D721Med (cell line): ENCODE results near the gene OBSL1.

Experiments used
- DNase-seq: peaks from one replicate; pipeline ENCODE4 v3.0.0; 2011; ENCODE audit warnings: low spot score; ENCODE audit not compliant: insufficient read length
- FAIRE-seq: peaks from 2 replicates; lab custom pipeline; 2011; peaks lifted over from hg19 to GRCh38; lab: Jason Lieb, UNC
- TF ChIP-seq, protein P1 (sequence below): IDR thresholded peaks from 2 replicates; pipeline ENCODE4 v1.5.1; 2012; ENCODE audit warnings: mild to moderate bottlenecking, control low read depth; ENCODE audit not compliant: insufficient read depth; ENCODE audit errors: missing control alignments

OBSL1 gene

DNA sequence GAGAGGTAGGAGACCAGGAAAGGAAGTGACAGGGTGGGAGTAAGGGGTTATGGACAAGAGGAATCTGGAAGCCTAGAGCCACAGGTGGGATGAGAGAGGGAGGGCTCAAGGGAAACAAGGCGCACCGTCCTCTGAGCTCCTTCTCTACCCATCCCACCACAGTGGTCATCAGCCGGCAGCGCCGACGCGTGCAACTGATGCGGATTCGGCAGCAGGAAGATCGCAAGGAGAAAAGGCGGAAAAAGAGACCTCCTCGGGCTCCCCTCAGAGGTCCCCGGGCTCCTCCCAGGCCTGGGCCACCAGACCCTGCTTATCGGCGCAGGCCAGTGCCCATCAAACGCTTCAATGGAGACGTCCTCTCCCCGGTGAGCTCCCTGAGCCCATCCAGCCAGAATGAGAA is 22.3 kb downstream of the OBSL1 start:
- no peak for DNase-seq
- FAIRE-seq = no peak
- TF ChIP-seq, protein P1, sequence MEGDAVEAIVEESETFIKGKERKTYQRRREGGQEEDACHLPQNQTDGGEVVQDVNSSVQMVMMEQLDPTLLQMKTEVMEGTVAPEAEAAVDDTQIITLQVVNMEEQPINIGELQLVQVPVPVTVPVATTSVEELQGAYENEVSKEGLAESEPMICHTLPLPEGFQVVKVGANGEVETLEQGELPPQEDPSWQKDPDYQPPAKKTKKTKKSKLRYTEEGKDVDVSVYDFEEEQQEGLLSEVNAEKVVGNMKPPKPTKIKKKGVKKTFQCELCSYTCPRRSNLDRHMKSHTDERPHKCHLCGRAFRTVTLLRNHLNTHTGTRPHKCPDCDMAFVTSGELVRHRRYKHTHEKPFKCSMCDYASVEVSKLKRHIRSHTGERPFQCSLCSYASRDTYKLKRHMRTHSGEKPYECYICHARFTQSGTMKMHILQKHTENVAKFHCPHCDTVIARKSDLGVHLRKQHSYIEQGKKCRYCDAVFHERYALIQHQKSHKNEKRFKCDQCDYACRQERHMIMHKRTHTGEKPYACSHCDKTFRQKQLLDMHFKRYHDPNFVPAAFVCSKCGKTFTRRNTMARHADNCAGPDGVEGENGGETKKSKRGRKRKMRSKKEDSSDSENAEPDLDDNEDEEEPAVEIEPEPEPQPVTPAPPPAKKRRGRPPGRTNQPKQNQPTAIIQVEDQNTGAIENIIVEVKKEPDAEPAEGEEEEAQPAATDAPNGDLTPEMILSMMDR = no peak

DNA sequence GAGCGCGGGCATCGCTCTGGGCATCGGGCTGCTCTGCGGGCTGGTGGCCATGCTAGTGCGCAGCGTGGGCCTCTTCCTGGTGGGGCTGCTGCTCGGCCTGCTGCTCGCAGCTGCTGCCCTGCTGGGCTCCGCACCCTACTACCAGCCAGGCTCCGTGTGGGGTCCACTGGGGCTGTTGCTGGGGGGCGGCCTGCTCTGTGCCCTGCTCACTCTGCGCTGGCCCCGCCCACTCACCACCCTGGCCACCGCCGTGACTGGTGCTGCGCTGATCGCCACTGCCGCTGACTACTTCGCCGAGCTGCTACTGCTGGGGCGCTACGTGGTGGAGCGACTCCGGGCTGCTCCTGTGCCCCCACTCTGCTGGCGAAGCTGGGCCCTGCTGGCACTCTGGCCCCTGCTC is 23.7 kb downstream of the OBSL1 start:
- TF ChIP-seq, protein P1 = no peak
- DNase-seq (no peak), FAIRE-seq (no peak)

DNA sequence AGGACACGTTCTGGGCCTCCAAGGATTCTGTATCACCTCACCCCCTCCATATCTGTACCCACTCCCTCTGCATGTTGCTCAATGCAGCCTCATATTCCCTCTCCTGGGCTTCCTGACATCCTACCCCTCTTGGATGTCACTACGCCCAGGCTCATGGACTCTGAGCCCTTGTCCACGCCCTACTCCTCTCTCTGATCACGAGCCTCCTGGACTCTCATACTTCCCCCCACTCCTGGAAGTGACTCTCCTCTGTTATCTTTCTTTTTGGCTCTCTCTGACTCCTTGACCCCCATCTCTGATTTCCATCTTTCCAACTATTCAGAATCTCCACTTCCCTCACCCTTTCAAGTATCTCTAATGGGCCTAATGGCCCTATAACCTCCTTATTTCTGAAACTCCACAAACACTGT is 25.4 kb downstream of the OBSL1 start:
- DNase-seq = no peak
- FAIRE-seq = no peak
- TF ChIP-seq, protein P1 = no peak

DNA sequence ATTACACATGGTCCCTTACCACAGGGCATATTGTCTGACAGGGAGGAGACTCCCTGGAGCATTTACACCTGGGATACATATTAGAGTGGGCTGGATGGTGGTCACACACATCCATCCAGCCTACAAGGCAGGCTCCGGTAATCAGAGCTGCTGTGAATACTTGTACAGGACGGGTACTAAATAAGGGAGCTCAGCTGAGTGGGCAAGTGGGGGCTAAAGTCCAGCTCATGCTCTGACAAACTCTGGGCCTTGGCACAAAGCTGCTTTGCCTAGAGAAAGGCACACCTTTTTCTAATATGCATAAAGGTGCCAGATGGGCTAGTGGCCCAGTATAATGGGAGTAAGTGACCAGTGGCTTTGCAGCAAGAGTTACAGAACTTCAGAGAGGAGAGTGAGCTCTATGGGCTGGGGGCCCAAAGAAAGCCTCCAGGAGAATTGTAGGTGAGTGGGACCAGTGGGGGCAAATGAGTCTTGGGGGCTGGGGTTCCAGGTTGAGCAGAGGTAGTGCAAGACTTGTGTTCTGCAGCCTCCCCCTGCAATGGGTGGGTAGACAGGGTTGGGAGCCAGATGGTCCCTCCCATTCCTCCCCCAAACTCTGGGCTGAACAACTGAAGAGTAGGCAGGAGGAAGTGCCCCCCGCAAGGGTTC is 25.9 kb downstream of the OBSL1 start:
- FAIRE-seq (no peak), DNase-seq (no peak)
- TF ChIP-seq, protein P1 = no peak

DNA sequence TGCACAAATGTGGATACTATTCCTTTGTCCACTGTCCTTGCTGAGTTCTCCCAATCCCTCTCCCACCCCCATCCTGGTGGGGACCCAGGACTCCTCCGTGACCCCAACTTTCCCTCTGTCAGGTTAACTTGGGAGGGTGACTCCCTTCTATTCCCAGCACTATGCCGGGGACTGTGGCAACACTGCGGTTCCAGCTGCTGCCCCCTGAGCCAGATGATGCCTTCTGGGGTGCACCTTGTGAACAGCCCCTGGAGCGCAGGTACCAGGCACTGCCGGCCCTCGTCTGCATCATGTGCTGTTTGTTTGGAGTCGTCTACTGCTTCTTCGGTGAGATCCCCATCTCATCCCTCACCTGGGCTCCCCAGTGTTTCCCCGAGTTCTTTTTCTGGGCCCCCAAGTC is 26.8 kb downstream of the OBSL1 start:
- FAIRE-seq = no peak
- TF ChIP-seq, protein P1 = no peak
- no peak for DNase-seq

DNA sequence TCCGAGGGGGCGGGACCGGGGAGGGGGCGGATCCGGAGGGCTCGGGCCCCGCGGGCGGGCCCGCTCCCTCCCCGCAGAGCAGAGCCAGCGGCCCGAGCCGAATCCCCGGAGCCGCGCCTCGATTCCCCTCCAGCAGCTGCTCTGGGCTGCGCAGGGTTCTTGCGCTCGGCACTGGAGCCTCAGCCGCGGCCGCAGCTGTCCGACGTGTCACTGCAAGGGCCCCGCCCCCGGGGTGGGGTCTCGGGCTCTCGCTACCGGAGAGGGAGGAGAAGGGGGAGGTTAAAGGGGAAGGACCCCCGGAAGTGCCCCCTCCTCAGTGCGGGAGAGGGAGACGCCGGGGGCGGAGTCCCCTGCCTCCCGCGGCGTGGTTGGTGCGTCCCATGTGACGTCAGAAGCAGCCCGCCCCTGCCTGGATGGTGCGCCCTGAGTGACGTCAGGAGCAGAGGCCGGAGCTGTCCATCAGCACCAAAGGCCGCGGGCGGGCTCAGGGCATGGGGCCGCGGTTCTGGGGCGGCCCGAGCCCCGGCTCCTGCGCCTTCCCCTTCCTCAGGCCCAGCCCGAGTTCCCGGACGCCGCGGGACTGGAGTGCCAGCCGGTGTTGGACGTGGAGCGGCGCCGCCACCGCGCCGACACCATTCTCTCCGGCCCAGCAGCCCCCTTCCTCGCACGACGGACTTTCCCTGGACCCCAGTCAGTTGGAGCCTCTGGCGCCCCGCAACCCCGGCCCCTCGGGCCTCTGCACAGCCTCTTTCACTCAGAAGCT is 27.6 kb downstream of the OBSL1 start, which contains the start of the genes CHPF and TMEM198:
CHPF (minus strand) TSS at position 214 of the 763 bp plus-strand sequence. CDS start 271 bp downstream, outside the sequence.
TMEM198 (plus strand) TSS at position 433 of the 763 bp plus-strand sequence. CDS start 700 bp downstream, outside the sequence.
- TF ChIP-seq, protein P1 = no peak
- FAIRE-seq = no peak

More for the DNA sequence above, 27.6 kb downstream of the OBSL1 start, which contains the start of the genes CHPF and TMEM198:
- peak; percentile 99 for DNase-seq
